NCI-H748 (cell line): Measurements from ENCODE around the gene NQO2.
"Not testable (repeated sequence)": the region's sequence is repeated elsewhere in the genome, so short reads cannot be mapped to it uniquely, and the experiment has no call there.

Experiments
- DNase-seq: peaks from one replicate; lab custom pipeline; 2025; ENCODE audit not compliant: unreplicated experiment; lab: John Stamatoyannopoulos, UW

Gene NQO2

DNA sequence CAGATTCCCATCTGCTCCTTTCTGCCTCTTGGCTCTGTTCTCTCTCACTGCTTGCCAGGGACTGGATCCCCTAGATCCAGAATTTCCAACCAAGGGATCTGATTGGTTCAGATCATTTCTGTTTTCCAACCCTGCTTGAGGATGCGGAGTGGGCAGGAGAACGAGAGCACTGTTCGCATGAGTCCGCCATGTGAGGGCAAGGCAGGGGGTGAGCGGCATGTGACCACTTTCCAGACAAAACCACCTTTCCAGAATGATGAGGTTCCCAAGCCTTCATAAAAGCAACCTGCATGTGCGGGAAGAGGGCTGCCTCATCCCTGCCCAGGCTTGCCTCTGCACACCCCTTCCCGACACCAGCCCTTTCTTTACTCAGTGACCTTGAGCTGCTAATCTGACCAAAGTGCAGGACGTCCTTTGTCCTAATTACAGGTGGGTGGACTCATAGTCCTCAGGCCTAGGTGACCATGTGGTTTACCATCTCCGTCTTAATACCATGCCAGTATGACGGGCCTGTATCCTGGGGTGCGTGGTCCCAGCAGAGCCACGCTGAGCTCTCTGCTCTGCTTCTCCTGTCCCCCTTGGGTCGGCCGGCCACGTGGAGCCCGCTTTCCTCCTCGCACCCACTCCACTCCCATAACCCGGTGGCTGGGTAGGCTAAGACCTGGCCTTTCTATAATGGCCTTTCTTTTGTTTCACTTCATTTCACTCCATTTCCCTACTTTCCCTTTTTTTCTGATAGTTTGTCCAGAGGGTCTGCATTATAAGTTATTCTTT, 14.4 kb downstream of the NQO2 start:
- DNase-seq = no peak

DNA sequence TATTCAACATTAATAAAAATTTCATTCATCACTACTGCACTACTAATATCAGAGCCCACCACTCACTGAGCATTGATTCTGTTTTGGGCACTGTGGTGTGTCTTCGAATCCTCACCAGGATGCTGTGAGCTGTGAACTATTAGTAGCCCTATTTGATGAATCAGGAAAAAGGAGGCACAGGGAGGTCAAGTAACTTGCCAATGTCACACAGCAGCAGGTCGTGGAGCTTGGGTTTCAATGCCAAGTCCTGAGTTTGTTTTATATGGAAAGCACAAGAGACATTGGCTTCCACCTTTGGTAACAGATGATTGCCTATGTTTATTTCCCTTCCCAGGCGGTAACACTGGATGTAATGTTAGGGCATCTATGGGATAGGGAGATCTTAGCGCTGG, 15.0 kb downstream of the NQO2 start:
- DNase-seq = no peak

DNA sequence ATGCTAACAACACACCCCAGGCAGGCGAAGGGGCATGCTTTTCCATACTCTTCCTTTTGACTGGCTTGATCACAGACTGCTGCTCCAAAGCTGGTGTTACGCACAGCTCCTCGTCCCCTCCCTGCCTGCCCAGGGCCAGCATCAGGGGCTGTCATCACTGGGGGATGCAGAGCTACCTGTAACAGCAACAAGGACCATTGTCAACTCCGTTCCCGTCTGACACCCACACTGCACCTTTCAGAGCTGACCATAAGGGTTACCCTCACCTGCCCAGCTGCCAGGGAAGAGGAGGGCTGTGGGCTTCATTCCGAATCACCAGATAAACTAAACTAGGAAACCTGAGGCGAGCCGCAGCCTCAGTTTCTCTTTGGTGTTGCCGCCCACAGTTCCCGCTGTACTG, 15.4 kb downstream of the NQO2 start:
- no peak for DNase-seq

DNA sequence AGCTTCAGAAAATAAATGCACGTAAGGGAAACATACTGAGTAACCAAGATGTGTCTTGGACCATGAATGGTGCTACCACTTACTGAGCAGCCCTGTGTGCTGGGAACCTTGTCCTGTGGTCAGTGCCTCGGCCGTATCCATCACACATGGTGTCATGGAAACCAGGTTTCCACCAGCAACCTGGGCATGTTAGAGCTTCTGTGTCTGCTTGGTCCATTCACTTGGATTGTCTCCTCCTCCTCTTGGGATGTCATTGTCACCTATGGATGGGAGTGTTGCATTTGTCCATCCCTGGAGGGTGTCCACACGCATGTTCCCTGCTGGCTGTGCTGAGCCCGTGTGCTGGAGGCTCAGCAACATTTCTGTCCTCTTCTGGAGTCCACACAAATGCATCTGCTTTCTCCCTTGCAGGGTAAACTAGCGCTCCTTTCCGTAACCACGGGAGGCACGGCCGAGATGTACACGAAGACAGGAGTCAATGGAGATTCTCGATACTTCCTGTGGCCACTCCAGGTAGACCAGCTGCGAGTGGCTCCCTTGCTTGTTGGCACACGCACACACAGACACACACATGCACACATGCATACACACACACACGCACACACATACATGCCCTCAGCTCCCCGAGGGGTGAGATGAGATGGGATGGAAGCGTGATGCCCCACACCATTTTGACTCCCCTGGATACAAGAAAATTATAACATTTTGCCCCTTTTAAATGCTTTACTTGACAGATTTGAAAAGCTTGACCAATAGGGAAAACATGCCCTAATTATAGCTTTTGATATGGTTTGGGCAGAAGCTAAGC, 17.0 kb downstream of the NQO2 start:
- DNase-seq = no peak

DNA sequence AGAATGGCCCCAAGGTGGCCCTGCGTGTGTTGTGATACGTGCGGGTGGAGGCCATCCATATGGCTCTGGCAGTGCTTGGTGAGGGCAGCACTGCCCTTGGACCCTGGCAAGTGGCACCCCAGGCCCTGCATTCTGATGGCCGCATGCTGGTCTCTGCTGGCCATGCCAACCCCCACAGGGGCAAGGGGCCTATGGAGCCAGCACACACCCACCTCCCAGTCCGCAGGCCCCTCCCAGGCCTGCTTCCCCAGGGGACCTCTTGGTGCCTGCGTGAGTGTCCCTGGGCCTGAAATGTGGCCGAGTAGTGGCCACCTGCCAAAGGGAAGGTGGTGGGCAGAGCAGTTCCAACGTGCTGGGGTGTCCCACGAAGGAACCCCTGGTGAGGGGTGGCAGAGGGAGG, 17.6 kb downstream of the NQO2 start:
- no peak for DNase-seq

DNA sequence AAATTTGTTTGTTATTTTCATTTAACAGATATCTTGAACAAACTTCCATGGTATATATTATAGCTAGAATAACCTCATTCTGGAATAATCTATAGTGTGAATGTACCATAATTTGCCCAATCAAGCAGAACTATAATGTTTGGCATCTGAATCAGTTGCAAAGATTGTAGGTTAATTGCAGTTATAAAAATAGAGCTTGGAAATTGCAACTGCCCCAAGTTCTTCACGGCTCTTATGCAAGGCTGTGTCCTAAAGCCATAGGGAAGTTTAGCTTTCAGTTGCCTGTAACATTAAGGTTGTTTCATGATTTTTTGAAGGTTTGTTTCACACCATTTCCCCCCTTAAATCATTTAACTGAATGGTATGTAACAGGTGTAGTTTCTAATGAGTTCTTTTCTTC, 19.4 kb downstream of the NQO2 start:
- no peak for DNase-seq

DNA sequence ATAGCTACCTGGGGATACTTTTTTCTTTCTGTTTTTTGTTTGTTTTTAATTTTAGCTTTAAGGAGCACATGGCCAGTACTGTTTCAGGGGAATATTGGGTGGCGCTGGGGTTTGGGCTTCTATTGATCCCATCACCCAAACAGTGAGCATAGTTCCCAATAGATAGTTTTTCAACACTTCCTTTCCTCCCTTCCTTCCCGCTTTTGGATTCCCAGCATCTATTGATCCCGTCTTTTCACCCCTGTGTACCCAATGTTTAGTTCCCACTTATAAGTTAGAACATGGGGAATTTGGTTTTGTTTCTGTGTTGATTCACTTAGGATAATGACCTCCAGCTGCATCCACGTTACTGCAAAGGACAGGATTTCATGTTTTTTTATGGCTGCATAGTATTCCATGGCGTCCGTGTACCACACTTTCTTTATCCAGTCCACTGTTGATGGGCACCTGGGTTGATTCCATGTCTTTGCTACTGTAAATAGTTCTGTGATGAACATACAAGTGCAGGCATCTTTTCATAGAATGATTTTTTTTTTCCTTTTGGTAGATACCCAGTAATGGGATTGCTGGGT, 20.1 kb downstream of the NQO2 start:
- DNase-seq = no peak

DNA sequence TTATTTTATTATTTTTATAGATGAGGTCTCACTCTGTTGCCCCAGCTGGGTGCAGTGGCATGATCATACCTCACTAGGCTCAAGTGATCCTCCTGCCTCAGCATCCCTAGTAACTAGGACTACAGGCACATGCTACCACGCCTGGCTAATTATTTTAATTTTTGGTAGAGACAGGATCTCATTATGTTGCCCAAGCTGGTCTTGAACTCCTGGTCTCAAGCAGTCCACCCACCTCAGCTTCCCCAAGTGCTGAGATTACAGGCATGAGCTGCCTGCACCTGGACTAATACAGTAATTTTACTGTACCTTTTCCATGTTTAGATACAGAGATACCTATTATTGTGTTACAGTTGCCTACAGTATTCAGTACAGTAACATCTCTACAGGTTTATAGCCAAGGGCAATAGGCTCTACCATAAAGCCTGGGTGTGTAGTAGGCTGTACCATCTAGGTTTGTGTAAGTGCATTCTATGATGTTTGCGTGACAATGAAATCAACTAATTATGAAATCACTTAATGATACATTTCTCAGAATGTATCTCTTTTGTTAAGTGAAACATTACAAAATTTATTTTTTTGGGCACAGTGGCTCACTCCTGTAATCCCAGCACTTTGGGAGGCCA, 21.4 kb downstream of the NQO2 start:
- DNase-seq = not testable (repeated sequence)

DNA sequence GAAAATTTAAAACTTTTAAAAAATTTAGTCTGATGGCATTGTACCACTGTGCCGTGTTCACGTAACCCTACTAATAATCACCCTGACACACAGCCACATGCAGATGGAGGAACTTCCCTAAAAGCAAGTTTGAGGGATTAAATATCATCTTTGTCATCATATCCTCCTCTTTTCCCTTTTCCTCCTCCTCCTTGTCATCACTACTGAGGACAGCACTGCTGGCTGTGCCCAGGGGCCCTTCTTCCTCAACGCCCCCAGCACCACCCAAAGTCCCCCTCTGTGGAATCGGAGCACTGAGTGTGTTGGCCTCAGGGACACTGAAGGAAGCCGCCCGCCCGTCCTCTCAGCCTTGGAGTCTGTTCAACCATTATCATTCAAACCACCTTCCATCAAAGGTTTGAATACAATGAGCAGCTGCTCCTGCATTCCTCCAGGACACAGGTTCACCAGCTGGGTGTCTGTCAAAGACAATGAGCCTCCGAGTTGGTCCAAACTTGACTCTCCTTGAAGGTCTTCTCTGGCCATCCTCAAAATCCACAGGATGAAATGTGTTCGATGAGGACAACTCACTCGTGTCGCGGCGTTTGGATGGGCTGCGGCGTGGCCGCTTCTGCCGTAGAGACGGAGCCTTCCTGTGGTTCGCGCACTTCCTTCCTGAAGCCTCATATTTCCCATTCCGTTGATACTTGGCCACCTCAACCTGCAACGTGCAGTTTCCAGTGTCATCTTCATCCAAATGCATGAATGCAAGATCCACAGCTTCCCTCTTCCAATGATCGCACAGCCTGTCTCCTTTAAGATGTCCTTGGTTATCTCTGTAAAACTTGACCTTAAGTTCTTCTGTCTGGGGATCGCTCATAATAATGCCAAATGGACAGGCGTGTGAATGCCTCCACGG, 23.3 kb downstream of the NQO2 start:
- DNase-seq = no peak

DNA sequence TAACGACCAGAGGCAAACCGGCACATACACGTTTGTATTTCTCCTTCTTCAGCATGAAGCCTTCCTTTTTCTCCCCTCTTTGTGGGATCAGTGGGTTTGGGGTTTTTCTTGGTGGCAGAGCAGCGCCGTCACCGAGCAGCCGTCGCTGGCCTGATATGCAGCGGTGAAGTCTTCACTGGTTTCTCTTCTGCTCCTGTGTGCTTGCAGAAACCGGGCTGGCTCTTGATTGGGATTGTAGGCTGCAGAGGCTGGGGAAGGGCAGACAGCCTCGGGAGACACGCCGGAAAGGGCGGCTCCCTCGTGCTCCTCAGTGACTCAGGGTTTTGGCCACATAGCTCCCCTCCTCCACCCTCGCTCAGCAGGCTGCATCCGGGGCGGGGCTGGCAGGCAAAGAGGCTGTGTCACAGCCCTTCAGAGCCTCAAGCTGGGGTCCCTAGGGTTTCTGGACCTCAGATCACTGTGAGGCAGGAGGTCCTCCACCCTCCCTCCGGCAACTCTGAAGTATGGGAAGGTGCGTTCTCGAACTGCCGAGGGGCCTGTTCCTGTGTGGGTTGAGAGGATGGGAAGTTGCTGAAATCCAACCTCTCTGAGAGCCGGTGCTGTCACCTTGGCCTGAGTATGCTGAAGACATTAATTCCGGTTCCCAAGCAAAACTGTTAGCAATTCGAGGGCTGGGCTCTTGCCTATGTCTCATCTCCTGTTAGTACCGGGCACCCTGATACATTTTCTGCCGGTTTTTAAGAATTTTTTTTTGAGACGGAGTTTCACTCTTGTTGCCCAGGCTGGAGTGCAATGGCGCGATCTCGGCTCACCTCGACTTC, 24.2 kb downstream of the NQO2 start:
- peak; percentile 86 for DNase-seq

DNA sequence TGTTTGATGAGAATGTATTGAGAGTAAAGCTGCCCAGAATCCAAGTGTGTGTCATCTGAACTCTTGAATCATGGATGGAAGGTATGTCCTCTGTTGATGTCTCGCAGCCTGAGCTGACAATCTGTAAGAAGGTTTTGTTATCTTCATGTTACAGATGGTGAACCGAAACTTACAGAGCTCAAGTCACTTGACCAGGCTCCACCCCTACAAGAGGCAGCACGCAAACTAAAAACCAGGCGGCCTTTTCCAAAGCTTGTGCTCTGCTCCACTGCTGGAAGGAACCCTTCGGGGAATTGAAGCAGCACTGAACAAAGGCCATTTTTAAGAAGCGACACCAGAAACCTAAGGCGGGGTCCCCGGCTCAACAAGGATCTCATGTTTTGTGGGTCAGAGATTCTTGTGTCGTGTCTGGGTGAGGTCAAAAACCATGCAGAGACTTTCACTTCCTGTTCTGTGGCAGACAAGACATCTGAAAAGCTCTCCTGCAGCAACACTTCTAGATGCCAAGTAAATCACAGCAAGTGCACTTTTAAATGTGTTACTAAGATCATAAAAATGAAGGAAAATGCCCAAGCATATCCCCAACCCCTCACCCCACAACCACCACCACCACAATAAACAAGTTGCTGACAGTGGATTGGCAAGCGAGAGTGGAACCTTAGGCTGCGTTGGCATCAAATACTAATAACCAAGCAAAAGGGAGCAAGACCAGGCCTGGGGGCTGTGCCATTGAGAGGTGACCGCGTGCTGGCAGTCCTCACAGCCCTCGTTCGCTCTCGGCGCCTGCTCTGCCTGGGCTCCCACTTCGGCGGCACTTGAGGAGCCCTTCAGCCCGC, 27.3 kb downstream of the NQO2 start:
- no peak for DNase-seq

DNA sequence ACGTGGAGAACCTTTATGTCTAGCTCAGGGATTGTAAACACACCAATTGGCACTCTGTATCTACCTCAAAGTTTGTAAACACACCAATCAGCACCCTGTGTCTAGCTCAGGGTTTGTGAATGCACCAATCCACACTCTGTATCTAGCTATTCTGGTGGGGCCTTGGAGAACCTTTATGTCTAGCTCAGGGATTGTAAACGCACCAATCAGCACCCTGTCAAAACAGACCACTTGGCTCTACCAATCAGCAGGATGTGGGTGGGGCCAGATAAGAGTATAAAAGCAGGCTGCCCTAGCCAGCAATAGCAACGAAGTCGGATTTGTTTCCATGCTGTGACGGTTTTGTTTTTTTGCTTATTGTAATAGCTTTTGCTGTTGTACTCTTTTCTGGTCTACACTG, 28.5 kb downstream of the NQO2 start:
- not testable (repeated sequence) for DNase-seq

DNA sequence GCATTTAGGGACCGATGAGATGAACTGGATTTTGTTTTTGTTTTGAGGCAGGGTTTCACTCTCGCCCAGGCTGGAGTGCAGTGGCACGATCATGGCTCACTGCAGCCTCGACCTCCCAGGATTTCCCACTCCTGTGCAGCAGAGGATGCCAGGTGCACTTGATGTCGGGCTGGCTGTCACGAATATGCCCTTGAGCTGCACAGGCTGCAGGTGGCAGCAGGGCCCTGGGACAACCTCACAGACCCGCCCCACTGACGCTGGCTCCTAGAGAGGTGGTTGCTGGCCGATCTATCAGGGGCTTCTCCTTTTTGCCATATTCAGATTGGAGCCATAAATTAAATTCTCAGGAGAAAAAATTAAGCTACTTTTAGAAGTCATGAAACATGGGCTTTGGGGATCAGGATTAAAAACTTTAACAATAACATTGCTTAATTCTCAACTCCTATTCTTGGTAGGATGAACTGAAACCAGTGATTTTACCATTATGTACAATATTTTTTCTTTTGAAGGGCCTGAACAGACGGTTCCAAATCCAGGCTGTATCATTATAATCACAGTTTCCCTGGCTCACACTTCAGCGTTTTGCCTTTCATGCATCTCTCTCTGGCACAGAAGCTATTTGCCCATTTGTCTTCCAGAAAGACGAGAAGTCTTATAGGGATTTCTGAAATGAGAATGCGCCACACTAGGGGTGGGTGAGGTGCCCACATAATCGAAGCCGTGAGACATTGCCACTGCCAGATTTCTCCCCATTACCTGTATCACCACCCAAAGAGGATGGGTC, 32.4 kb downstream of the NQO2 start:
- peak; percentile 43 for DNase-seq

DNA sequence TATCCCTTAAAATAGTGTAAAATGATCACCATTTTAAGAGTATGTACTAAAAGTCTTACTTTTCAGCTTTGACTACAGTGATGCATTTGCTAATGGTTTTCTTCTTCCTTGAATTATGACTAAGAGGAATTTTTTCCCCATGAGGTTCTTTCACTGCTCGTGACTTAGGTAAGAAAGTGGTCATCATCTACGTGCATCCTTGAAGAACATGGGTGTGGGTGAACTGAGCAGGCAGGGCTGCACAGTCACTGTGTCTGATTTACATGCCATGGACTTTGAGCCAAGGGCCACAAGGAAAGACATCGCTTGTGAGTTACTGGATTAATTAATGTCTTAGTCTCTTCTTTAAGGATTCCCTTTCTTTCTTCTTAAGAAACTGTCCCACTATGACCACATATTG, 33.3 kb downstream of the NQO2 start:
- no peak for DNase-seq

DNA sequence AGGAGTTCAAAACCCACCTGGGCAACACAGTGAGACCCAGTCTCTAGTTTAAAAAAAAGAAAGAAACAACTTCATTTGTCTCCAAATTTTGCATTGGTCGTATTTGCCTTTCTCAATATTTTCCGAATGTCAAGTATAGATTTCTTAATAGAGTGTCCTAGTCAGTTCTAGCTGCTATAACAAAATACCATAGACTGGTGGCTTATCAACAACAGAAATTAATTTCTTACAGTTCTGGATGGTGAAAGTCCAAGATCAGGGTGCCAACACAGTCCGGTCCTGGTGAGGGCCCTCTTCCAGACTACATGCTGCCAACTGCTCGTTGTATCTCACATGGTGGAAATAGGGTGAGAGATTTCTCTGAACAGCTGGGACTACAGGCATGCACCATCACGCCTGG, 34.0 kb downstream of the NQO2 start:
- DNase-seq = no peak

DNA sequence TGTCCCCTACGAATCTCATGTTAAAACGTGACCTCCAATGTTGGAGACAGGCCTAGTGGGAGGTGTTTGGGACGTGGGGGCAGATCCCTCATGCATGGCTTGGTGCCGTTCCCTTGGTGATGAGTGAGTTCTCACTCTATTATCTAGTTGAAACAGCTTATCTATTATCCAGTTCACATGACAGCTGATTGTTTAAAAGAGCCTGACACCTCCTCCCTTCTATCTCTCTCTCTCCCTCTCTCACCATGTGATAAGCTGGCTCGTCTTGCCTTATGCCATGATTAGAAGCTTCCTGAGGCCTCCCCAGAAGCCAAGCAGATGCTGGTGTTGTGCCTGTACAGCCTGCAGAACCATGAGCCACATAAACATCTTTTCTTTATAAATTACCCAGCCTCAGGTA, 35.7 kb downstream of the NQO2 start:
- DNase-seq = no peak

DNA sequence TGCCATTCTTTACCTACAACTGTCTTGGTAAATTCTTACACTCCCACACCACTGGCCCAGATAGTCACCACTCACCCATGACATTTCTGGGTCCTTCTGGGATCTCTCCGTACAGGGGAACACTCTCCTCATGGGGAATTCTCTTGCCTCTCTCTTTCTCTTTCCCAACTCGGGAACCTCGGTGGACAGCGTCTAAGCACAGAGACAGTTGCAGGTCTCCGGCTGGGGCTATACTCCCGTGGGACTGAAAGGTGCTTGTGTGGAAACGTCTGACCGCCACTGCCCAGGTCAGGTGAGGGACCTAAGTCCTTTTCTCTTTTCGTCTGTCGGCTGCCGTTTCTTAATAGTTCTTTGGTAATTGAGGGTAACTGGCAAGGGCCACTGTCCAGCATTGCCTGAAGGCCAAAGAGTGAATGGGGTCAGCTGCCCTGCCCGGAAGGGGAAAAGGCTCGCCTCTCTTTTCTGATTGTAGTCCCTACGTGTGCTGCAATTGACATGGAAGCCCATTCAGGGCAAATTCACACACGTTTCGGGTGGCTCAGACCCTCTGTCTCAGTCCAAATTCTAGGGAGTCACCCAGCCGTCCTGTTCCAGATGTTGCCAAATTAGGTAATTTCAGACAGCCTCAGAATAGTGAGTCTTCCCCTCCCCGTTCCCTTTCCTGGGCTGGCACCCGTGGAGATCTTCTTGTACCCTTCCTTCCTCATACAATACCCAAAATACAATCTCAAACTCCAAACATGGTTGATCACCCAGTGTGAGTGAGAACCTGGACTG, 37.4 kb downstream of the NQO2 start:
- no peak for DNase-seq
